Esophagus mucosa (tissue), 1 donor: ENCODE measurements around the gene ACACB. TPM values are rescaled to one million over a fixed set of nuclear protein-coding genes. Genes with fewer than 3 reads are reported as not detected.

Source experiments
- ATAC-seq: fragments of 200-7000 bp; cut with Tn5 transposase; one replicate; pipeline ENCODE4 v1.9.1; 2020
- total RNA-seq: library from RNA; stranded (reverse); gene quantifications from one replicate; pipeline ENCODE4 v1.2.4, GENCODE V29; 2023
- donor health status: DM: yes; HTN: yes; CAD: no.

ACACB gene
- total RNA-seq, 1 donor from 2014 or later = 7.0 TPM

- ATAC-seq = no peak
Measured at GRCh38 chr12:109178532-109178931, 62.1 kb downstream of the ACACB start.

- ATAC-seq = no peak
Measured at GRCh38 chr12:109179927-109180326, 63.5 kb downstream of the ACACB start.

- no peak for ATAC-seq
Measured at GRCh38 chr12:109182041-109182839, 65.9 kb downstream of the ACACB start.

- ATAC-seq = no peak
Measured at GRCh38 chr12:109185441-109185840, 69.1 kb downstream of the ACACB start.

- ATAC-seq = no peak
Measured at GRCh38 chr12:109186993-109187653, 70.7 kb downstream of the ACACB start.

- no peak for ATAC-seq
Measured at GRCh38 chr12:109188108-109188712, 71.8 kb downstream of the ACACB start.

GRCh38 chr12:109189291-109189690, 72.9 kb downstream of the ACACB start:
- no peak for ATAC-seq

GRCh38 chr12:109191621-109192250, 75.3 kb downstream of the ACACB start:
- ATAC-seq = no peak

GRCh38 chr12:109192358-109192757, 76.0 kb downstream of the ACACB start:
- ATAC-seq = peak; percentile 82

- ATAC-seq = no peak
Measured at GRCh38 chr12:109193896-109194295, 77.5 kb downstream of the ACACB start.

GRCh38 chr12:109196332-109196731, 79.9 kb downstream of the ACACB start:
- no peak for ATAC-seq

- ATAC-seq = no peak
Measured at GRCh38 chr12:109197327-109197726, 80.9 kb downstream of the ACACB start.

- ATAC-seq = no peak
Measured at GRCh38 chr12:109199324-109199723, 82.9 kb downstream of the ACACB start.

- no peak for ATAC-seq
Measured at GRCh38 chr12:109200825-109201495, 84.6 kb downstream of the ACACB start.

GRCh38 chr12:109201496-109201885, 85.1 kb downstream of the ACACB start:
- no peak for ATAC-seq

- no peak for ATAC-seq
Measured at GRCh38 chr12:109202770-109203169, 86.4 kb downstream of the ACACB start.

GRCh38 chr12:109203480-109203879, 87.1 kb downstream of the ACACB start:
- no peak for ATAC-seq

- no peak for ATAC-seq
Measured at GRCh38 chr12:109209082-109209481, 92.7 kb downstream of the ACACB start.

- no peak for ATAC-seq
Measured at GRCh38 chr12:109212460-109213115, 96.2 kb downstream of the ACACB start.

- ATAC-seq = no peak
Measured at GRCh38 chr12:109214131-109214530, 97.7 kb downstream of the ACACB start.

- no peak for ATAC-seq
Measured at GRCh38 chr12:109218996-109219395, 102.6 kb downstream of the ACACB start.

- ATAC-seq = no peak
Measured at GRCh38 chr12:109219938-109220337, 103.6 kb downstream of the ACACB start.
